ENCODE data around the gene NXPH4. TPM values are rescaled to one million over a fixed set of nuclear protein-coding genes. Genes with fewer than 3 reads are reported as not detected.
A peak's percentile ranks its signal among the peaks of the same experiment; 100 is the strongest.

The NXPH4 gene
- polyA plus RNA-seq, 1 donor, result 0.91 TPM

GRCh38 chr12:57175428-57176138, 41.0 kb upstream of the NXPH4 start:
- Histone ChIP-seq H3K36me3 (ENCODE audit: control insufficient read depth, insufficient read depth, low read length) (peaks cover 88% of the 10 kb centered on the region), H3K4me1 (ENCODE audit: control insufficient read depth, insufficient read depth, low read length) (no peaks in the 10 kb centered on the region), H3K27ac (ENCODE audit: low read length) (no peak overlapping the region), H3K9me3 (ENCODE audit: control insufficient read depth, low read depth, low read length) (no peaks in the 10 kb centered on the region), H3K4me3 (ENCODE audit: low read length) (no peak overlapping the region), H3K27me3 (ENCODE audit: control insufficient read depth, insufficient read depth, low read length) (no peaks in the 10 kb centered on the region)
- WGBS (ENCODE audit: insufficient coverage, low lambda C conversion rate), result no CpG with 5 or more reads among the region's 29 CpGs
- DNase-seq, result peak; percentile 50 to 53

DNA sequence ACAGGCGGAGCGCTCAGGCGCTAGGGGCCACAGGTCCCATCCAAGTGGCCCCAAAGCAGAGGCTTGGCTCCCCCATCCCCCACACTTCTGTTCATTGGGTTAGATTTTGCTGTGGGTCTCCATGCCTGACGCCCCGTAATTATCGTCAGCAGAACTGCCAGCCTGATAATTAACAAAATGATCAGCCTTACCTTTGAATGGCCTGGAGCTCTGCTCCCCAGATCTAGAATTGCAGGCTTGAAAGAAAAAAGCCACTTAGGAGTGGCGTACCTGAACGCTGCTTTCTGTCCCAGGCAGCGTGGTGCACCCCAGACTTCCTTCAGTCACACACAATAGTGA, 40.5 kb upstream of the NXPH4 start:
- H3K4me3 ChIP-seq (ENCODE audit: low read length), result no peak overlapping the region
- DNase-seq, result no peak
- peaks cover 88% of the 10 kb centered on the region for H3K36me3 ChIP-seq (ENCODE audit: control insufficient read depth, insufficient read depth, low read length)
- WGBS (ENCODE audit: insufficient coverage, low lambda C conversion rate), result no CpG with 5 or more reads among the region's 9 CpGs
- no peaks in the 10 kb centered on the region for H3K9me3 ChIP-seq (ENCODE audit: control insufficient read depth, low read depth, low read length)
- H3K27ac ChIP-seq (ENCODE audit: low read length), result no peak overlapping the region
- H3K4me1 ChIP-seq (ENCODE audit: control insufficient read depth, insufficient read depth, low read length), result no peaks in the 10 kb centered on the region
- H3K27me3 ChIP-seq (ENCODE audit: control insufficient read depth, insufficient read depth, low read length), result no peaks in the 10 kb centered on the region

GRCh38 chr12:57176846-57177245, 39.7 kb upstream of the NXPH4 start:
- DNase-seq, result no peak
- Histone ChIP-seq H3K4me3 (ENCODE audit: low read length) (no peak overlapping the region), H3K27me3 (ENCODE audit: control insufficient read depth, insufficient read depth, low read length) (no peaks in the 10 kb centered on the region), H3K9me3 (ENCODE audit: control insufficient read depth, low read depth, low read length) (no peaks in the 10 kb centered on the region), H3K36me3 (ENCODE audit: control insufficient read depth, insufficient read depth, low read length) (peaks cover 89% of the 10 kb centered on the region), H3K4me1 (ENCODE audit: control insufficient read depth, insufficient read depth, low read length) (no peaks in the 10 kb centered on the region), H3K27ac (ENCODE audit: low read length) (no peak overlapping the region)
- 100% methylated on average over 1 of the region's 9 CpGs for WGBS (ENCODE audit: insufficient coverage, low lambda C conversion rate)

GRCh38 chr12:57177354-57177753, 39.2 kb upstream of the NXPH4 start:
- Histone ChIP-seq H3K27me3 (ENCODE audit: control insufficient read depth, insufficient read depth, low read length) (no peaks in the 10 kb centered on the region), H3K9me3 (ENCODE audit: control insufficient read depth, low read depth, low read length) (no peaks in the 10 kb centered on the region), H3K36me3 (ENCODE audit: control insufficient read depth, insufficient read depth, low read length) (peaks cover 90% of the 10 kb centered on the region), H3K27ac (ENCODE audit: low read length) (no peak overlapping the region), H3K4me3 (ENCODE audit: low read length) (no peak overlapping the region), H3K4me1 (ENCODE audit: control insufficient read depth, insufficient read depth, low read length) (no peaks in the 10 kb centered on the region)
- no CpG with 5 or more reads among the region's 16 CpGs for WGBS (ENCODE audit: insufficient coverage, low lambda C conversion rate)
- DNase-seq, result no peak

DNA sequence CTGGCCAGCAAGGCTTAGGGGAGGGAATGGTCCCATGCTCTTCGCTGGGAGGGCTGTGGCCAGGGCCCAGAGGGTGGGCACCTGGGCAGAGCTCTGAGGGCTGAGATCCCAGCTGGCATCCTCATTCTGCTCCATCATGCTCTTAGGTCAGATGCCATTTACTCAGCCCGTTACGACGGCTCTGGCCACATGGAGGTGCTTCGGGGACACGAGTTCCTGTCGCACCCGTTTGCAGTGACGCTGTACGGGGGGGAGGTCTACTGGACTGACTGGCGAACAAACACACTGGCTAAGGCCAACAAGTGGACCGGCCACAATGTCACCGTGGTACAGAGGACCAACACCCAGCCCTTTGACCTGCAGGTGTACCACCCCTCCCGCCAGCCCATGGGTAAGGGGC, 38.4 kb upstream of the NXPH4 start:
- Histone ChIP-seq H3K36me3 (ENCODE audit: control insufficient read depth, insufficient read depth, low read length) (peaks cover 85% of the 10 kb centered on the region), H3K9me3 (ENCODE audit: control insufficient read depth, low read depth, low read length) (no peaks in the 10 kb centered on the region), H3K27me3 (ENCODE audit: control insufficient read depth, insufficient read depth, low read length) (no peaks in the 10 kb centered on the region), H3K27ac (ENCODE audit: low read length) (no peak overlapping the region), H3K4me1 (ENCODE audit: control insufficient read depth, insufficient read depth, low read length) (no peaks in the 10 kb centered on the region), H3K4me3 (ENCODE audit: low read length) (no peak overlapping the region)
- DNase-seq, result no peak
- WGBS (ENCODE audit: insufficient coverage, low lambda C conversion rate), result no CpG with 5 or more reads among the region's 14 CpGs

- no peaks in the 10 kb centered on the region for H3K4me1 ChIP-seq (ENCODE audit: control insufficient read depth, insufficient read depth, low read length)
- no peak overlapping the region for H3K4me3 ChIP-seq (ENCODE audit: low read length)
- DNase-seq, result no peak
- H3K9me3 ChIP-seq (ENCODE audit: control insufficient read depth, low read depth, low read length), result no peaks in the 10 kb centered on the region
- no peaks in the 10 kb centered on the region for H3K27me3 ChIP-seq (ENCODE audit: control insufficient read depth, insufficient read depth, low read length)
- WGBS (ENCODE audit: insufficient coverage, low lambda C conversion rate), result 100% methylated on average over 1 of the region's 27 CpGs
- H3K36me3 ChIP-seq (ENCODE audit: control insufficient read depth, insufficient read depth, low read length), result peaks cover 86% of the 10 kb centered on the region
- no peak overlapping the region for H3K27ac ChIP-seq (ENCODE audit: low read length)
These were observed 37.1 kb upstream of the NXPH4 start for GRCh38 chr12:57179331-57180086.

GRCh38 chr12:57180321-57180989, 36.1 kb upstream of the NXPH4 start:
- Histone ChIP-seq H3K4me1 (ENCODE audit: control insufficient read depth, insufficient read depth, low read length) (no peaks in the 10 kb centered on the region), H3K27ac (ENCODE audit: low read length) (no peak overlapping the region), H3K36me3 (ENCODE audit: control insufficient read depth, insufficient read depth, low read length) (peaks cover 87% of the 10 kb centered on the region), H3K4me3 (ENCODE audit: low read length) (no peak overlapping the region), H3K27me3 (ENCODE audit: control insufficient read depth, insufficient read depth, low read length) (no peaks in the 10 kb centered on the region), H3K9me3 (ENCODE audit: control insufficient read depth, low read depth, low read length) (no peaks in the 10 kb centered on the region)
- DNase-seq, result no peak
- no CpG with 5 or more reads among the region's 20 CpGs for WGBS (ENCODE audit: insufficient coverage, low lambda C conversion rate)

- no peak overlapping the region for H3K4me3 ChIP-seq (ENCODE audit: low read length)
- H3K27ac ChIP-seq (ENCODE audit: low read length), result no peak overlapping the region
- no peak for DNase-seq
- H3K9me3 ChIP-seq (ENCODE audit: control insufficient read depth, low read depth, low read length), result no peaks in the 10 kb centered on the region
- no peaks in the 10 kb centered on the region for H3K4me1 ChIP-seq (ENCODE audit: control insufficient read depth, insufficient read depth, low read length)
- WGBS (ENCODE audit: insufficient coverage, low lambda C conversion rate), result no CpG with 5 or more reads among the region's 9 CpGs
- H3K36me3 ChIP-seq (ENCODE audit: control insufficient read depth, insufficient read depth, low read length), result peaks cover 87% of the 10 kb centered on the region
- H3K27me3 ChIP-seq (ENCODE audit: control insufficient read depth, insufficient read depth, low read length), result no peaks in the 10 kb centered on the region
These were observed 35.5 kb upstream of the NXPH4 start for GRCh38 chr12:57181072-57181471.

GRCh38 chr12:57181561-57182155, 34.9 kb upstream of the NXPH4 start:
- H3K36me3 ChIP-seq (ENCODE audit: control insufficient read depth, insufficient read depth, low read length), result peaks cover 87% of the 10 kb centered on the region
- H3K4me1 ChIP-seq (ENCODE audit: control insufficient read depth, insufficient read depth, low read length), result no peaks in the 10 kb centered on the region
- no peaks in the 10 kb centered on the region for H3K27me3 ChIP-seq (ENCODE audit: control insufficient read depth, insufficient read depth, low read length)
- WGBS (ENCODE audit: insufficient coverage, low lambda C conversion rate), result 74% methylated on average over 3 of the region's 5 CpGs
- DNase-seq, result no peak
- H3K9me3 ChIP-seq (ENCODE audit: control insufficient read depth, low read depth, low read length), result no peaks in the 10 kb centered on the region
- no peak overlapping the region for H3K27ac ChIP-seq (ENCODE audit: low read length)
- H3K4me3 ChIP-seq (ENCODE audit: low read length), result no peak overlapping the region

- no peak overlapping the region for H3K4me3 ChIP-seq (ENCODE audit: low read length)
- peak; percentile 66 to 68 for DNase-seq
- H3K27me3 ChIP-seq (ENCODE audit: control insufficient read depth, insufficient read depth, low read length), result no peaks in the 10 kb centered on the region
- peaks cover 87% of the 10 kb centered on the region for H3K36me3 ChIP-seq (ENCODE audit: control insufficient read depth, insufficient read depth, low read length)
- H3K27ac ChIP-seq (ENCODE audit: low read length), result no peak overlapping the region
- WGBS (ENCODE audit: insufficient coverage, low lambda C conversion rate), result no CpG with 5 or more reads among the region's 13 CpGs
- no peaks in the 10 kb centered on the region for H3K4me1 ChIP-seq (ENCODE audit: control insufficient read depth, insufficient read depth, low read length)
- no peaks in the 10 kb centered on the region for H3K9me3 ChIP-seq (ENCODE audit: control insufficient read depth, low read depth, low read length)
These were observed 33.5 kb upstream of the NXPH4 start for GRCh38 chr12:57182918-57183575.

Measured in large intestine (tissue), 3 donors.